HG02610 (cell line): ENCODE data around the gene ABLIM1.

Source experiments
- ATAC-seq: cut with Tn5 transposase; IDR thresholded peaks from one replicate; pipeline ENCODE4 v1.9.1; 2021; ENCODE audit warnings: mild to moderate bottlenecking, moderate library complexity; ENCODE audit not compliant: unreplicated experiment

ABLIM1 gene

DNA sequence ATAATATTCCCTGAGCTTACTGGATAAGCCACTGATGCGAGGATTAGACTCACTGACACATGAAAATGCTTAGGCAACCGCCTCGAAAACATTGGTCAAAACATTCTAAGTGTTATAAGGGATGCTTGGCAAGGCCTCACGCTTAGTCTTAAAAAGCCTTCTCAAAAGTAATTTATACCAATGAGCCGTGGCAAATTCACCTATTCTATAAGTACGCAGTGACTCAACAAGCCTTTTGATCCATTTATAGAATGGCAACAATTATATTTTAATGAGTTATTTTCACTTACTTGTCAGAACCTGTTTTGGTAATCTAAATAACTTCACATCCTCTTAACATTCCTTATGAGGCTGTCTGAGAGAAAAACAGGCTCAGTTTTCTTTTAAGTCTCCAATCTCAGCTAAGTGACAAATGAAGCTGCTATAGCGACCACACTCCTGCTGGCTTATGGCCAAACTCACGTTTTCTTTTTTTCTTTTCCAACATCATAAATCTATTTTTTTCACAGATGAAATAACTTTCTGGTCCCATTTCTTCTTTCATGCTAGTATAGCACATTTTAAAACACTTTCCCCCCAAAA is 132.6 kb downstream of the ABLIM1 start:
- ATAC-seq = no peak

DNA sequence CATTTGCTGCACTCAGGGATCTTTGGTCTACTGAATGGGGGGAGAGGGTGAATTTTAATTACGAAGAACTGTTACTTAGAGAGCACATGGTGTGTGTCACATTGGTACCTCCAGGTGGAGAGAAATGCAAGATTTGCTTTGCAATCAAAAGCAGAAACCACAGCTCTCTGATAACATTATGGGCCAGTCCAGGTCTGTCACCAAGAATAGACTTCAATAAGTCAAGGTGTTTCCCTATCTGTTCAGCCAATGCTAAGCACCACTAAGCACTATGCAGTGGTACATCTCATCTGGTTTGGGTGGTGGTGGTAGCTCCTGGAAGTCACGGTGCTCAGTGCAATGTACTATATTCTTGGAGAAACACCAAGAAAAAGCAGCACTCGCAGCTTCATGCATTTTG is 134.2 kb downstream of the ABLIM1 start:
- no peak for ATAC-seq

DNA sequence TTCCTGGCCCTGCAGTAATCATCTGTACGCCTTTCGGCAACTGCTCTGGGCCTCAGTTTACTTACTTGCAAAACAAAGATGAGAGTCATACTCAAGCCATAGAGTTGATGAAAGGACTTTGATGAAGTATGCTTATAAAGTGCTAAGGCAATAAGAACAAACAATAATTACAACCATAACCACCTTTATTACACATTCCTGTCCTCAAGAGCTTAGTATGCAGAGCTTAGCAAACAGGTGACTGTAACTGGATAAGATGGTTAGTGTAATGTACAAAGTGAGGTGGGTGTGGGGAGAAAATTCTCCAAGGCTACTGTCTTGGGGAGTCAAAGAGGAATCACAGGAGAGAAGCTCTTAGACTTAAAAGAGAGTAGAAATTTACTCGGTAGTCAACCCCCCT is 136.8 kb downstream of the ABLIM1 start:
- no peak for ATAC-seq

DNA sequence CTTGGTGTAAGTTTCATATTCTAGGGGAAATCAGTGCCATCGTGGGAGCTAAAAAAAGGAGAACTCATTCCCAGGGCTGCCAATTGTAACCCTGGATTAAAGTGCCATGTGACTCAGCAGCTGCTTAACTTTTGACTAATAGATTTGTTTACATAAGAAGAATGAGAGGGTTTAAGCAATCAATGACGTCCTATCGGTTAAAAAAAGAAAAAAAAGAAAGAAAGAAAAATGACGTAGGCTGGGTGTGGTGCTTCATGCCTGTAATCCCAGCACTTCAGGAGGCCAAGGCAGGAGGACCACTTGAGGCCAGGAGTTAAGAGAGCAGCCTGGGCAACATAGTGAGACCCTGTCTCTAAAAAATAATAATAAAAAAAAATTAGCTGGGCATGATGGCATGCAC is 137.6 kb downstream of the ABLIM1 start:
- no peak for ATAC-seq

DNA sequence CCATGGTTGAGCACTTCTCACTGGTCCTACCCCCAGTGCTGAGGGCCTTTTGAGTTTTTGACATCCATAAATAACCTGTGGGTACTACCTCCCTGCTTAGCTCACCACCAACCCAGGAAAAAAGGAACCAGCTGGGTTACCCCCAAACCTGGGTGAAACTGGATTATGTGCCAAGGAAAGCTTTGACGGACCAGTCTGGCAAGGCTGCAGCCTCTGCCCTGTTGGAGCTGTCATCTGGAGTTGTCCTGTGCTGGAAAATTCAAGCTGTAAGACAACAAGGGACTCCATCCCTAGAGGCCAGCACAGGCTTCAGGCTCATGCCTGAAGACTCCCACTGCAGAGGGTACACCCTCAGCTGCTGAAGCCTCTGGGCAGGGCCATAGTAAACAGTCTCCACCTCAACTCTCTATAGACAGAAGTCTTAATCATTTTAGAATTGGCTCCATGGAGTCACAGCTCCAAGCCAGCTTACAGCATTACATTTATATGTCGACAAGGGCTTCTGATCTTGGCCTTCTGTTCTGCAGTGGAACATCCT is 138.2 kb downstream of the ABLIM1 start:
- ATAC-seq = no peak

DNA sequence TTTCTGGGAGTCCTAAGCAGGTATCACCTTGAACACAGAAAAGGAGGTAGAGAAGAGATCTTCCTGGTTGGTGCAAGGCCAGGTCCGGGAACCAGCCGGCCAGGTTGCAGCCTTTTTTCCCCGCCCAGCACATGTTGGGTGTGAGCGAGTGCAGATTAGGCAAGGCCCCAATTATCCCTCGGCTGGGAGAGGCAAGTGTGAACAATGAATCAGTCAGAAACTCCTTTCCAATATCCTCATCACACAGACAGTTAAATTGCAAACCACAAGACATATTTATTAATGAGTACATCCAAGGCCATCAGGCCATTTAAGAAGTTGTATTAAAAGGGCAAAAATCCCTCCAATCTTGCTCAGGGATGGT is 138.8 kb downstream of the ABLIM1 start:
- ATAC-seq = no peak

DNA sequence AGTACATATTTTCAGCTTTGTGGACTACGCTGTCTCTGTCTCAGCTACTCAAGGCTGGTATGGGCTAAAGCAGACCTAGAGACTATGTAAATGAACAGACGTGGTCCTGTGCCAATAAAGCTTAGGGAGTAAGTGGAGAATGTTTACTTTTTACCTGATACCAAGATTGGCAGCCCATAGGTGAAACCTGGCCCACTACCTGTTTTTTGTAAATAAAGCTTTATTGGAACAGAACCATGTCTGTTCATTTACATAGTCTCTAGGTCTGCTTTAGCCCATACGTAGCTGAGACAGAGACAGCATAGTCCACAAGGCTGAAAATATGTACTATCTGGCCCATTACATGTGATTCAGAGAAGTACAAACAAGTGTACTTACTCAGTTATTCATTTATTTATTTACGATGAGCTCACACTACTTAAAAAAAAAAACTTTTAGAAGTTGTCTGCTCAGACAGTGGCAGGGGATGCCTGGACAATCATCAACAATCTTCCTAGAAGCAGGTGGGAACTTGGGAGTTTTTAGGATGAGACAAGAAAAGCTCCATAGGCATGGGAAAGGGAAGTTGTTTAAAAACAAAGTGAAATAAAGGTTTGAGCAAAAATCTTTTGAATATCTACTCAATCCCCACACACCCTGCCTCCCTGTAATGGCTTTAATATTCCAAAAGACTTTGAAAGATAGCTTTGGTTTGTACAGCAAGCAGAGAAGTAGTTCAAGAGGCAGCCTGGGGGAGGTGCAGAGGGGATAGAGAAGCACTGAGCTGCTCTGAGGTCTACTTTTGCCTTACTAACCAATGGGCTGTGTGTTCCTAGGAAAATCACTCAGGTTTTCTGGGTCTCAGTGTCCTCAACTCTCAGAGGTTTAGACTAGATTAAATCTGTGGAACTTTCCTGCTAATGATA is 139.4 kb downstream of the ABLIM1 start:
- ATAC-seq = no peak

DNA sequence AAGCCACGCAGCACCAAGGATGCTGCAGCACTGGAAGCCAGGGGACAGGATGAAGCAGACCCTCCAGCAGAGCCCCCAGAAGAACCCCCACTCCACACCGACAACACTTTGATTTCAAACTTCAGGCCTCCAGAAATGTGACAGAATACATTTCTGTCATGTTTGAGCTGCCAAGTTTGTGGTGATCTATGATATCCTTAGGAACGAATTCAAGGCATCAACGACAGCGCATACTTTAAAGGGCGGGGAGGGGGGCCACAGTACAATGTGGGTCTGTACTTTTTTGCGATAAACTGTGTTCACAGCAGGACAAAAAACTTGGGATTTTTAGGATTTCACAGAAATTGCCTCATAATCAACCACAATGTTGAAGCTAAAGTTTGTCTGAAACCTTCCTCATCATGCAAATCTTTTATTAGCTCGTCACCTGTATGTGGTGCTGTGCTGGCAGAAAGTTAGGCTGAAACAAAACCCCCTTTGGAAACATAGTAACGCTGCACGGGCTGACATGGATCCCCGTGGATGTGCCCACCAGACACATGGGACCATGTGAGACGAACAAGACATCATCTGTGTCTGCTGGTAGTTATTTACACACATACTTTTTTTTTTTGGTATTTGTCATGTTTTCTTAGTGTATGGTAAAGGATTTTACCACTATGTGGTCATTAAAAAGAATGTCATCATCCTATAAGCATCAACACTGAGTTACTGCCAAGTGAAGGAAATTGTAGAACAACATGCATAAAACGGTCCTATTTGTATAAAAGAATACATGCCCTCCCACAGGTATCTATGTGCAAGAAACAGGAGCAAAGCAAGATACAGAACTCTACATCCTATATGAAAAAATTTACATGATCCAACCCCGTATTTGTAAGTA is 140.5 kb downstream of the ABLIM1 start:
- no peak for ATAC-seq

DNA sequence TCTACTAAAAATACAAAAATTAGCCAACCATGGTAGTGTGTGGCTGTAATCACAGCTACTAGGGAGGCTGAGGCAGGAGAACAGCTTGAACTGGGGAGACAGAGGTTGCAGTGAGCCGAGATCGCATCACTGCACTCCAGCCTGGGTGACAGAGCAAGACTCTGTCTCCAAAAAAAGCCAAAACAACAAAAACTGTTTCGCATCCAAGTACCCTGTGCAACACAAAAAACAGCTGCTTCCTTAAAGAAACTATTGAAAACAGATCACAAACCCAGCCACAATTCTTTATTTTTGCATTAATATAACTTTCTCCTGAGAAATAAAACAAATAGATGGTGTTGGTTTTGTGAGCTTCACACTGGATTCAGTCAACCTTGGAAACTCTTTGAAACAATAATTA is 141.7 kb downstream of the ABLIM1 start:
- no peak for ATAC-seq

DNA sequence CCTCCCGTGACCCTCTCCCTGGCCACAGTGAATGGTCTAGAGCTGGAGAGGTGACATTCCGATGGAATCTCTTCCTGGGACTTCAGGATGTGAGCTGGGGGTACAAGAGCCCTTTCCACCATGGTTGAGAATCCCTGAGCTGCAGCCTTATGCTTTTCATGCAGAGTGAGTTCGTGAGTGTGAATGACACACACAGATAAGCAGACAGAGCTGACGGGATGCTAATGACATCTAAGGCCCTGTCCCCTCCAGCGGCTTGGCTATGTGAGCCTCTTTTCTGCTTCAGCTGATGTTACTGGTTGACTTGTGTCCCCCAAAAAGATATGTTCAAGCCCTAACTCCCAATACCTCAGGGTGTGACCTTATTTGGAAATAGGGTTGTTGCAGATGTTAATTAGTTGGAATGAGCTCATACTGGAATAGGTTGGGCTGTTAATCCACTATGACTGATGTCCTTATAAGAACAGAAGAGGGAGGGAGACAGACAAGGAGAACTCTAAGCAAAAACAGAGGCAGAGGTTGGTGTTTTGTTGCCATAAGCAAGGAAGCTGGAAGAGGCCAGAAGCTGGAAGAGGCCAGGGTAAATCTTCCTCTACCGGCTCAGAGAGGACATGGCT is 142.7 kb downstream of the ABLIM1 start:
- ATAC-seq = no peak

DNA sequence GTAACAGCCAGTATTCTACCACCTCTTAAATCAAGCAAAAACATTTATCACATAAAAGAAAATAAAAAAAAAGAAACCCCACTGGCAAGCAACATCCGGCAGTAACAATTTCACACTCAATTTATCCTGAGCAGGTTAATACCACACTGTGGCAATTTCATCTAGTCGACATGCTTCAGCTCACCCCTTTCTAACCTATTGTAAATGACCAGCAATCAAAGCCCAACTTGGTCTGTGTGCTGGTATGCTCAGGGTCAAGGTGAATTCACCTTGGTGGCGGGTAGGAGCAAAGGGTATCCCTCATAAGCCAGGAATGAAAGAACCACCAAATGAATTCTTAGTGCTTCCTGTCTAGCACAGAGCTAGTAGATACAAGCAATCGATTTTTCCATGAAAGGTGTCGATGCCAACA is 144.7 kb downstream of the ABLIM1 start:
- ATAC-seq = no peak

DNA sequence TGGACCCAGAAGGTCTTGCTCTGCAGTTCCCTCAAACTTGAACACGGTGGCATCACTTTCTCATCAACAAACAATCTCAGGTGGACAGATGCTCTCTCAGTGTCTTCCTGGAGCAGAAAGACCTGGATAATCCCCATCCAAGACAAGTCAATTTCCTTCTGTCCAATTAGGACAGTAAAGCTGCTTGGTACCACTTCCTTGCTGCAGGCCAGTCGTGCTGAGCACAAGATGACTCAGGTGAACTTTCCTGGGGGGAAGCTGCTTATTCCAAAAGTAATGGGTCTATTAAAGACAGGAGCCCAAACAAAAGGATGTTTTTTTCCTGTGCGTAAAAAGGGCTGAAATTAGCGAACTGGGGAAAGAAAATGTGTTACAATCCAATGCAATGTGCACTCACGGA is 146.2 kb downstream of the ABLIM1 start:
- no peak for ATAC-seq

DNA sequence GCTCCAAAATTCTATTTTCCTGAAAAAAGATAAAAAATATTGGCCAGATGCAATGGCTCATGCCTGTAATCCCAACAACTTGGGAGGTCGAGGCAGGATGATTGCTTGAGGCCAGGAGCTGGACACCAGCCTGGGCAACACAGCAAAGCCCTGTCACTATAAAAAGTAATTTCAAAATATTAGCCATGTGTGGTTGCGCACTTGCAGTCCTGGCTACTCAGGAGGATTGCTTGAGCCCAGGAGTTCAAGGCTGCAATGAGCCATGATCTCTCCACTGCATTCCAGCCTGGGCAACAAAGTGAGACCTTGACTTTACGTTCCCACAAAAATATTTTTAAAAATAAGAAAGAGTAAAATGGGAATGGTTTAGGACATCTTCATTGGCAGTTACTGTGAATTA is 149.7 kb downstream of the ABLIM1 start:
- ATAC-seq = no peak

DNA sequence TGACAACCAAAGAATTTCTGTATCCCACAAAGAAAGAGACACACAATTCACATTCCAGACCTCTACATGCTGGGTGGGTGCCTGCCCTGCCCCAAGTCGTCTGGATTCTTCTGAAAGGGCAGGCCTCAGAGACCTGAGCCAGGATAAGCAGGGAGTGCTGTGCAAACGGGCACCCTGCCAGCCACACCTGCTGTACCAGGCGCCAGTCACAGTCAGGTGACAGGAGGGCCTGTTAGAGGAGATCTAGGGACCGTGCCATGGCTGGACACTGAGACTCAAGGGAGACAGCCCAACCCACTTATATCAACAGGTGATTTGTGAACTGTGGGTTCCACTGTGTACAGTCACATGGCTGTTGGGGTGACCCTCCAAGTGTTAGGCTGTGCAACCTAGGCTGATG is 150.6 kb downstream of the ABLIM1 start:
- no peak for ATAC-seq

DNA sequence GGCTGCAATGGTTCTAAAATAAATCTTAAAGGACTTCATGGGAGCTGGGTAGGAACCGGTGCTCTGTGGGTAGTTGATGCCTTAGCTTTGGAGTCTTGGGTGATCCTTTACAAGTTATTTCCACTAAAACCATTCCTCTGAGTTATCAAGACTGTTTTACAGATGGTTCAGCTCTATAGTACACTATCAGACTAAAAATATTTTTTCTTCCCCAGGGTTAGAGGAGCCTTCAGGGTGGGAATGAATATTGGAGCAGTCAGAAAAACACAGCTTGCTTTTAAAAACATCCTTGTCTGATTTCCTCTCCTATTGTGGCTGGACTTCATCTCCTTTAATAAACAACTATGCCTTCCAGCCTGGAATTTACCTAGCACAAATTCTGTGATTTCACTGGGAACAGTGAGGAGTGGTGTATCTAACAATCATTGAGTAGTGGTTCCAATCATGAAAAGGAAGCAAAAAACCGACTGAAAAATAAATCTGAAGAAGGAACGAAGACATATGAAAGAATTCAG is 151.1 kb downstream of the ABLIM1 start:
- no peak for ATAC-seq

DNA sequence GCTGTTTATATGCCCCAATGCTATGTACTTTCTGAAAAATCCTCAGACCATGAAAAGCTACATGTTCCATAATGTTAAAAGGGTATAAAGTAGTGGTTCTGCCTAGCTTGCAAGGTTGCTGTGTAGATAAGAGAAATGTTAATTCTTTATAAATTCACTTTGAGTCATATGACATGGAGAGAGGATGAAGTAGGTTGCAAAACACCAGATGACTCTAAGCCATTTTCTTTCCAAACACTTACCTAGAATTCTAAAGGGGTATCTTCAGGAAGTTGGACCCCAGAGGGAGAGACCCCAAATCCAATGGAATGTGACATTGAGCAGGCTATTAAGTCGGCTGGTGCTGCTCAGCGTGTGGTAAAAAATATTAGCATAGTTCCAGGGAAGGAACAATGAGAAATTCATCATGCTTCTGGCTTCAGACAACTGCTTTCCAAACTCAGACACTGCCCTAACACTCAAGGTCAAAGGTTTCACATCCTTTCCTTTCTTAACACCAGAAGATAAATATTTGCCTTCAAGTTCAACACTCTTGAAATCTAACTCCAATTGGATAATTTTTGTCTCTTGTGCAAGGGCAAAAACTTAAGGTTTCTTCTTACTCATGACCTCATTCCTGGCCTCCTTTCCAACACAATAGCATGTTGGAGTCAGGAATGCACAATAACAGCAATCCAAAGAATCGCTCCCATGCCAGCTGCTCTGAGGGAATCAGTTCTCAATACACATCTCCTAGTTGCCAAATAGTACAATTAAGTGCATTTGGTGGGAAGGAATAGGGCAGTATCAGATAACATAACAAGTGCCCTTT is 153.1 kb downstream of the ABLIM1 start:
- no peak for ATAC-seq

DNA sequence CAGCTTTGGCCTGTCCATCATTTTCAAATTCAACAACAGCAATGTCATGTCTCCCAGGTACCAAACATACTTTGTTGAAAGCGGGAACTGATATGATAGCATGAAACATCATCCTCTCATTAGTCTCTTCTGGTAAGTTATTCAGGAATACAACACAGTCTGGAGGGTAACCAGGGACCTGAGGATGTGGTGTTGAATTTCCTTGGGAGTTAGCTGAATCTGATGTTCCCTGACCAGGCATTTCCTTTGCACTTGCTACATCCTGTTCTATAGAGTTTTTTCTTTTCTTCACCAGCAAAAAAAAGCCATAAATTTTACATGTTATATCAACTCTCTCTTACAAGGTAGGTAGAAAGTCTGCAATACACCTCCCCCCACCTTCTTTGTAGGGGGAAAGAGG is 156.0 kb downstream of the ABLIM1 start:
- no peak for ATAC-seq

DNA sequence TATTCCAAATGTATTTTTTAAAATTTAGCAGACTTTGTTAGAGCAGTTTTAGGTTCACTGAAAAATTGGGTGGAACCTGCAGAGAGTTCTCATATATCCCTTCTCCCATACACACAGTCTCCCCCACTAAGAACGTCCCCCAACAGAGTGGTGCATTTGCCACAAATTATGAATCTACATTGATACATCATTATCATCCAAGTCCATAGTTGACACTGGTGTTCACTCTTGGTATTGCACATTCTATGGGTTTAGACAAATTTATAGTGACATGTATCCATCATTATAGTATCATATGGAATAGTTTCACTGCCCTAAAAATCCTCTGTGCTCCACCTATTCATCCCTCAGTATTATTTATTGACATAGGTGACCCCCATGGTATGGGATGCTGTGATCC is 156.4 kb downstream of the ABLIM1 start:
- no peak for ATAC-seq

DNA sequence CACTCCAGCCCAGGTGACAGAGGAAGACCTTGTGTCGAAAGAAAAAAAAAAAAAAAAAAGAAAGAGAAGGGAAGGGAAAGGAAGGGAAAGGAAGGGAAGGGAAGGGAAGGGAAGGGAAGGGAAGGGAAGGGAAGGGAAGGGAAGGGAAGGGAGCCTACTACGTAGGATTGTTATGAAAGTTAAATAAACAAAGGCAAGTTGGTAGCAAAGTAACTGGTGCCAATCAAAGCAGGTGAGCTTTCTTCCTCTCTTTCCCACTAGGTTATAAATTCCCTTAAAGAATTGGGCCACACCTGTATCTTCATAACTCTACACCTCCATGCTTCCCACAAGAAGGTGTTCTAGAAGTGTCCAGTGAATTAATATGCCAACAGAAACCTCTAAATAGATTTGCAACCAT is 157.4 kb downstream of the ABLIM1 start:
- no peak for ATAC-seq

DNA sequence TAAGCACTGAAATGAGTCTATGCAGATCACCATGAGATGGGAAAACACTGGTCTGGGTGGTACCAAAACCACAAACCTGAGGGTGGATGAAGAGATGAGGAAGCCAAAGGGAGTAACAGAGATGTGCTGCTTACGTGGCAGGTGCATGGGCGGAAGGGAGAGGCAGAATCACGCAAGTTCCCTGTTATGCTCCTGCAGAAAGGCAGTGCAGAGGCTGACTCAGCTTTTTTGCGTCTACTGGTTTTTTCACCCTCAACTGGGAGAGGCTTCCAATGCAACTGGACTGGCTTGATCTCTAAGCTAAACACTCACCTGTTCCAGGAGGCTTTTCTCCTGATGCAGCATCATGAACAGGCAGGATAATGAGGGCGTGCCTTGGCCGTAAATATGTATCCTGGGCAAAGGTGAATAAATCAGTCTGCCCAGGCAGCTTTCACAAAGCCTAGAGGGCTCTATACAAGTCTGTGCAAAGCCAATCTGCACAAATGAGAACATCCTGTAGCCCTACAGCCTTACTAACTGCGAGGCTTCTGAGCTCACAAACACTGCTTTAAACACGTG is 158.4 kb downstream of the ABLIM1 start:
- peak; percentile 41 for ATAC-seq
